ENCODE results near the gene CHMP6. TPM values are rescaled to one million over a fixed set of nuclear protein-coding genes. Genes with fewer than 3 reads are reported as not detected.

CHMP6 gene
- total RNA-seq, 1 donor from 2014 or later: 22.2 TPM

GRCh38 chr17:81044764-81045589 is 53.3 kb downstream of the CHMP6 start:
- peak; percentile 19 for ATAC-seq

GRCh38 chr17:81045590-81046095 is 54.0 kb downstream of the CHMP6 start:
- ATAC-seq: no peak

GRCh38 chr17:81046132-81046769 is 54.6 kb downstream of the CHMP6 start:
- no peak for ATAC-seq

- no peak for ATAC-seq
Observed at GRCh38 chr17:81046770-81047359, 55.2 kb downstream of the CHMP6 start.

GRCh38 chr17:81048827-81049371 is 57.3 kb downstream of the CHMP6 start:
- no peak for ATAC-seq

- ATAC-seq: no peak
Observed at GRCh38 chr17:81049372-81049911, 57.8 kb downstream of the CHMP6 start.

Other genes with a start within 250 kb of the CHMP6 start
- gene BAIAP2, start 43.3 kb downstream of the CHMP6 start, total RNA-seq: 111 TPM
- not detected for gene PVALEF, start 173.7 kb downstream of the CHMP6 start, total RNA-seq
- 0.56 TPM for gene AATK, start 174.4 kb downstream of the CHMP6 start, total RNA-seq
- gene CEP131, start 231.1 kb downstream of the CHMP6 start, total RNA-seq: 2.7 TPM
- gene TEPSIN, start 247.2 kb downstream of the CHMP6 start, total RNA-seq: 13.1 TPM
- 41.2 TPM for gene NDUFAF8, start 247.5 kb downstream of the CHMP6 start, total RNA-seq